HG03025 (cell line): ENCODE measurements around the gene ZNF23.

Experiments used
- ATAC-seq: cut with Tn5 transposase; IDR thresholded peaks from one replicate; pipeline ENCODE4 v1.9.1; 2021; ENCODE audit warnings: mild to moderate bottlenecking, moderate library complexity; ENCODE audit not compliant: unreplicated experiment, low FRiP score

ZNF23 gene

DNA sequence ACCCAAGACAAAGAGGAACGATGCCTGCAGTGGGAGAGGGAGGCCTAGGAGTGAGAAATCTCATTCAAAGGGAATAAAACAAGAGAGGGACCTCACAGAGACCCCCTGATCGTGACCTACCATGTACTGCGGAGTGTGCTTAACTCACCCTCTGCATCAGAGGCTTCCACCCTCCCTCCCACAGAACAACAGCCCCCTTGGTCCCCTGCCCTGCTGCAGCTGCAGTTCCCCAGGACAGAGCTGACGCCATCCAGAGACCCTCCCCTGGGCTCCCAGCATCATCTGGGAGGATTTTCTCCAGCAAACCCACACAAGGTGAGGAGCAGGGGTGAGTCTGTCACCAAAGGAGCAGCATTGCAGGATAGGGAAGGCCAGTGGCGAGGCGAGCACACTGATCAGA is 60.0 kb downstream of the ZNF23 start:
- no peak for ATAC-seq

DNA sequence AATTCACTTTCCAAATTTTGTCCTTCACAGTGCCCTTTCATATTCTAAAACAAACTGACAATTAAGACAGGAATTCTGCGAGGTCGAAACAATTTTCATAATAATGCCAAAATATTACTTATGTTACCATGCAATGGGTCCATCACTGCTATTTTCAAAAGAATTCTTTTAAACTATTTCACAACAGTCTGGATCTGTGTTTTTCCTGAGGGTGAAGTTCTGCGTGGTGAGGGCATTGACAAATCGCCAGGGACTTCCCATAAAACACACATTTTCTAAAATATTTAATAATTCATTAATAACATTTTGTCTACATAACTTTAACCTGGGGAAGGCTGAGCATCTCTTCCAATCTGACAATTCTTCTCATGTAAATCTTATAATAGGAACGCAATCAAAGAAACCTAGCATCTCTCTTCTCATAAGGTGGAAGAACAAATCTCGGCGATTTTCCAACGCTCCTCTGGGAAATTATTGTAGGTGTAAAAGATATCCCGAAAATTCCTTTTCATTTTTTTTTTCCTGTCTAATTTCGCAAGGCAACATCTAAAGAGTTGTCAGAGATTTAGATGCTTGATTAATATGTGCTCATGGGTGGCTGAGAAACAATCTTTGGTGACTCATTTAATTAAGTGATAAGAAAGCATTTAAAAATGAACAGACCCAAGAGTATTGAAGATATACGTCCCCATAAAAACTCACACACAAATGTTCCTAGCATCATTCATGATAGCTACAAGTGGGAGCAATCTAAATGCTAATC is 62.1 kb downstream of the ZNF23 start:
- no peak for ATAC-seq
